Measurements from ENCODE around the gene CLEC14A. TPM values are rescaled to one million over a fixed set of nuclear protein-coding genes. Genes with fewer than 3 reads are reported as not detected.

CLEC14A gene
- polyA plus RNA-seq, 1 of the 3 experiments (the other 2 are of a cell fraction), result 0.02 TPM

- H3K9me2 ChIP-seq, result no peaks in the 10 kb centered on the region
- H3K9ac ChIP-seq, result no peak overlapping the region
- no peak overlapping the region for H3K4me3 ChIP-seq (ENCODE audit: low read depth in 2 of 2, low read length in 1 of 2)
- no peaks in the 10 kb centered on the region; the same call in 1 of the 2 replicates for H3K27me3 ChIP-seq (ENCODE audit: insufficient read depth)
- H3K79me2 ChIP-seq (ENCODE audit: insufficient read depth), result no peaks in the 10 kb centered on the region
- H2AFZ ChIP-seq (ENCODE audit: low read depth), result no peak overlapping the region
- TF ChIP-seq PBX3 (IDR thresholded peaks at IDR 0.05), result no peak
- TF ChIP-seq MEF2A (IDR thresholded peaks at IDR 0.05; ENCODE audit: borderline replicate concordance, low read depth), result no peak
- TF ChIP-seq FOSL2 (IDR thresholded peaks at IDR 0.05; ENCODE audit: borderline replicate concordance, low read depth), result no peak
- TF ChIP-seq CTCF (IDR thresholded peaks at IDR 0.05), result no peak; the same call in 1 of the 2 replicates
- no peak for TF ChIP-seq ZBTB33 (IDR thresholded peaks at IDR 0.05; ENCODE audit: borderline replicate concordance, low read depth)
- no peak for TF ChIP-seq SIN3A (IDR thresholded peaks at IDR 0.05; ENCODE audit: borderline replicate concordance, low read depth, low read length)
- no peak for TF ChIP-seq REST (IDR thresholded peaks at IDR 0.05; ENCODE audit: low read depth, low read length)
- TF ChIP-seq YY1 (IDR thresholded peaks at IDR 0.05; ENCODE audit: low read depth), result no peak
- TF ChIP-seq CHD2 (IDR thresholded peaks at IDR 0.05; ENCODE audit: low read length, partially characterized antibody), result no peak
- ChIA-PET POLR2A (no interaction called here), CTCF (no interaction called here)
- H4K20me1 ChIP-seq (ENCODE audit: insufficient read depth), result no peaks in the 10 kb centered on the region
- no peaks in the 10 kb centered on the region for H3K4me1 ChIP-seq (ENCODE audit: control insufficient read depth in 1 of 2, insufficient read depth in 2 of 2, low read depth in 1 of 2, low read length in 1 of 2)
- H3K4me2 ChIP-seq, result no peak overlapping the region
- H3K36me3 ChIP-seq (replicated peaks in 1 of 2; ENCODE audit: control insufficient read depth in 1 of 2, insufficient read depth in 2 of 2, low read length in 1 of 2), result no peaks in the 10 kb centered on the region
- no peaks in the 10 kb centered on the region for H3K9me3 ChIP-seq
- no peaks in the 10 kb centered on the region for H3F3A ChIP-seq (replicated peaks; ENCODE audit: insufficient read depth)
- no peak for DNase-seq
- WGBS (ENCODE audit: low lambda C conversion rate), result 40% methylated on average over 5 of the region's 5 CpGs
- no peak overlapping the region for H3K27ac ChIP-seq (ENCODE audit: low read depth in 2 of 2, low read length in 1 of 2)
These were observed 594 bp upstream of the CLEC14A start for GRCh38 chr14:38256533-38256840.

All from SK-N-SH (cell line).